NCI-H128 (cell line): ENCODE data around the gene AGXT.
A peak's percentile ranks its signal among the peaks of the same experiment; 100 is the strongest.

ENCODE experiments used
- DNase-seq: peaks from one replicate; lab custom pipeline; 2025; ENCODE audit not compliant: unreplicated experiment; lab: John Stamatoyannopoulos, UW

Gene AGXT

DNA sequence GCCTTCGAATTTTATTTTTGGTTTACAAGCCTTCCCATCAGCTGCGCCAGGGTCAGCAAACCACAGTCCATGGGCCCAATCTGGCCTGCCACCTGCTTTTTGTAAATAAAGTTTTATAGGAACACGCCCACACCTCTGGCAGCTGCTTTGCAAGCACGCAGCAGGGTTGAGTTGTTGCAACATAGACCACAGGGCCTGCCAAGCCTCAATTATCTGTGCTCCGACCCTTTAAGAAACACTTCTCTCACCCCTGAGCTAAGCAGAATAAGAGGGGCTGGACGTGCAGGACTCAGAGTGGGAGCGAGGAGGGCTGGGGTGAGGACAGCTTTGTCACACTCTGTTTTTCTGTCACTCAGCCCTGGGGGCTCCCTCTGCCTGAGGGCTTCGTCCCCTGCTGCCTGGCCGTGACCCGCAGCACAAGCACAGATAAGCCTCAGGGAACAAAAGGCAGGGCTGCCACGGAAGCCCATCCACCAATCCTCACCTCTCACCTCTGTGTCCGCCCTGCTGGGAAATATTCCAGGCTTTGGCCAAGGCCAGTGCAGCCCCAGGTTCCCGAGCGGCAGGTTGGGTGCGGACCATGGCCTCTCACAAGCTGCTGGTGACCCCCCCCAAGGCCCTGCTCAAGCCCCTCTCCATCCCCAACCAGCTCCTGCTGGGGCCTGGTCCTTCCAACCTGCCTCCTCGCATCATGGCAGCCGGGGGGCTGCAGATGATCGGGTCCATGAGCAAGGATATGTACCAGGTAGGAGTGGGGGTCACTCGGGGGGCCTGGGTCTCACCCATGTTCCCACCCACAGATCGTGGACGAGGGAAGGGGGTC lies at the start of gene AGXT:
Gene AGXT, plus strand, starts transcription at position 539 of the 823 bp plus-strand sequence. Its CDS starts 42 bp downstream, at position 581.
- DNase-seq, result no peak

DNA sequence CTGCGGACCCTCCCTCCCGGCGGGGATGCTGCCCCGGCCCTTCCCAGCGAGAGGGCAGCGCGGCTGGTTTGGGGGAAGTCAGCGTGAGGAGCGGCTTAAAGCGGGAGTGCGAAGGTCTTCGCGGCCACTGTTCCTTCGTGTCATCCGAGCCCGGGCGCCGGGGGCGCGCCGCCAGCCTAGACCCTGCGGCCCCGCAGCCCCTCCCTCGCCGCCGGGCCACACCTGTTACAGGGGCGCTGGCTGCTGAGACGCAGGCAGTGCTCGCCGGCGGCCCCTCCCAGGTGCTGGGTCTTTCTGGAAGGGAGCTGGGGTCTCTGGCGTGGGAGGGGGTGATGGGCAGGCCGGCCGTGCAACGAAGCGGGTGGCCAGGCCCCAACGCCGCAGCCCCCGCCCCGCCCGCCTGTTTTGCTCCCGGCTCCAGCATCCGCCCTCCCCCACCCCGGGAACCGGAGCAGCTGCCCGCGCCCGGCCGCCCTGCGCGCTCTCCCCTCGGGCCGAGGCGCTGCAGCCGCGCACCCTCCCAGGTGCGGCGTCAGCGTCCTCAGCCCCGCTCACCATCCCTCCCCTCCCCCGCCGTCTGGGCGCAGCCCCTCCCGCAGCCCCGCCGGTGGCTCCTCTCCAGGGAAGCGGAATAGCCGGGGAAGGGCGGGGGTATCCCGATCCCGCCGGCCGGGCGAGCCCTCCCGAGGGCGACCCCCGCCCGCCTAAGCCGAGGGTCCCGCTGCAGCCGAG lies 49.3 kb upstream of the AGXT start:
- DNase-seq, result no peak

DNA sequence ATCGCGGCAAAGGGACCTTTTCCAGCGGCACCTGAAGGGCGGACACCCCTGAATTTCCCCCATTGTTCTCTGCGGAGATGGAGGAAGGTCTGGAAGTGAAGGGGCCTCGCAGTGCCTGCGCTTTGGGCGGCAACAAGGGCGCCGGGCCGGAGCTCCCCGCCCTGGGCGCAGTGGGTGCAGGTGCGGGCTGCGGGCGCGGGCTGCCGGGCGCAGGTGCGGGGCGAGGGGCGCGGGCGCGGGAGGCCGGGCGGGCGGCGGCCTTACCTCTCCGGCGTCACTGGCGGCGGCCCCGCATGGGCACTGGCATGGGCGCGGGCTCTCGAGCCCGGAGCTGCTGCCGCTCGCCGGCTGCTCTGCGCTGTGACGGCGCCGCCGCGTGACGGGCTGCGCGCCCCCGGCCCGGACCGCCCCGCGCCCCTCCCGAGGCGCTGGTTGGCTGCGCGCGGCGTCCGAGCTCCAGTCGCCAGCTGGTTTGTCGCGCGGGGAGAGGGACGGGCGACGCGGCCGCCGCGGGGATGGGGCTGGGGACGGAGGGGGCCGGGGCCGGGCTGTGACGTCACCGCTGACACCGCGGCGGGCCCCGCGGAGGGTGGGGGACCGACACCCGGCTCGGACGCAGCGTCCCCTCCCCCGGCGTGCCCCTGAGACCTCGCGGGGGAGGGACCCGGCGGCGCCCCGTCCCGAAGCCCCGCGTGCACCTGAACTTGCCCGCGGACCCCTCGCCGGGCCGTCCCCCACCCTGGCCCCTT lies 48.6 kb upstream of the AGXT start, which contains the start of gene KIF1A:
Gene KIF1A, minus strand, starts transcription at position 362 of the 749 bp plus-strand sequence. CDS start 22,467 bp downstream, outside the sequence.
- peak; percentile 75 for DNase-seq

DNA sequence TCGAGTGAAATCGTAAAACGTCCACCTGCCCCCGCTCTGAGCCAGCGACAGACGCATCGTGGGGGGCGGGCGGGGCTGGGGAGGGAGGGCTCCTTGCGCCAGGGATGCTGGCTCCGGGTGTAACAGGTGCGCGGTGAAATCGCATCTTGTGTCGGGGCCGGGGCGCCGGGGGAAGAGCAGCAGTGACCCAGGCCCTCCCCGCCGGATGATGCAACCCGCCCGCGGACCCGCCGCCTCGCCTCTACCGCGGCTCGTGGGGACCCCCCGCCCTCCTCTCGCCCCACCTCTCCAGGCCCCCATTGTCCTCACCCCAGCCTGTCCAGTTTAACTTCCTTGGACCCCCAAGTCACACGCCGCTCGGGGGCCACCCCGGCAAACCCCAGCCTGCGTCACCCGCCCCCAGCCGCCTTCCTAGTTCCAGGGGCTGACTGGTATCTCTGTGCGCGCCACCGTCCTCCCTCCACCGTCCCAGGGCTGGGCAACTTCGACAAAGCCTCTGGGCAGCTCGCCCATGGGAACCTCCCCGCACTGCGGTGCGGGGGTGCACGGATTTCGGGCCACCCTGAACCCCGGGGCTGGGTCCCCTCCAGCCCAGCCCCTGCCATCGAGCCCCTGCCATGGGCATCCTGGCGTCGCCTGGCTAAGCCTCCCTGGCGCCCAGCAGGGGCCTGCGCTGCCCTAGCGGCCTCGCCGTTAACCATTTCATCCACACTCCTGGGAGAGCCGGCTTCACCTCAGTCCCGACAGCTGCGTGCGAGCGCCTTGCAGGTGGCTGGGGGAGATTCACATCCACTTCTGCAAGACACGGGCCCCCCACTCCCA lies 47.8 kb upstream of the AGXT start:
- no peak for DNase-seq

DNA sequence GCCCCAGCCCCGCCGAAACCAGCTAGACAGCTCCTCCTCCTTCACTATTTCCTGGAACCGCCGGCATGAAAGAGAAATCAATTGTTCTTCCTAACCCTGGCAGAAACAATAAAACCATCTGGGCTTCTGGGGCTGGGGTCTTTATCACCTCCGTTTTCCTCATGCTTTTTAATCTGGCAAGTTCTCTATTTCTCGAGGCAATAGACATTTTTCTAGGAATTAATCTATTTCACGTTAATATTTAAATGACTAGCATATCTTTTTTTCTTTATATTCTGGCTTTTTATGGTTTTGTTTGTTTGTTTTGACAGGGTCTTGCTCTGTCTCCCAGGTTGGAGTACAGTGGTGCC lies 47.2 kb upstream of the AGXT start:
- no peak for DNase-seq

DNA sequence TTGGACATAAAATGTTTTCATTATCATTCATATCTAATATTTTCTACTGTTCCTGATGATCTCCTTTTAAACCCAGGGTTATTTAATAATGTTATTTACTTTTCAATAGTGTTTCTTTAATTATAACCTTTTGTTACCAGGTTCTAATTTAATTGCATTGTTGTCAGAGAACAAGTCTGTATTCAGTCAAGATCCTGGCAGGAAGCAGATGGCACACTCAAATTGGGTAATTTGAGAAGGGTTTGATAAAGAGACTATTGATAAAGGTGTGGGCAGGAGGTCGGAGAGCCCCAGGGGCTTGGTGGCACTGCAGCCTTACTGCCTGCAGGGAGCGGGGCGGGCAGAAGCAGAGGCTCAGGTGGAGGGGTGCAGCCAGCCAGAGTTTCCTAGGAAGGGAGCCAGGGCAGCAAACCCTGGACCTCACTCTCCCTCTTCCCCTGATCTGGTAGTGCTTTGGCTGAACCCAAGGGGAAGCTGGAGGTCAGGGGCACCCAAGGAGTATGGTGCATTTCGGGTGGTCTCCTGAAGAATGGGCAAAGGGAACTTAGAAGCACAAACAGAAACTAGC lies 46.3 kb upstream of the AGXT start:
- DNase-seq, result no peak

DNA sequence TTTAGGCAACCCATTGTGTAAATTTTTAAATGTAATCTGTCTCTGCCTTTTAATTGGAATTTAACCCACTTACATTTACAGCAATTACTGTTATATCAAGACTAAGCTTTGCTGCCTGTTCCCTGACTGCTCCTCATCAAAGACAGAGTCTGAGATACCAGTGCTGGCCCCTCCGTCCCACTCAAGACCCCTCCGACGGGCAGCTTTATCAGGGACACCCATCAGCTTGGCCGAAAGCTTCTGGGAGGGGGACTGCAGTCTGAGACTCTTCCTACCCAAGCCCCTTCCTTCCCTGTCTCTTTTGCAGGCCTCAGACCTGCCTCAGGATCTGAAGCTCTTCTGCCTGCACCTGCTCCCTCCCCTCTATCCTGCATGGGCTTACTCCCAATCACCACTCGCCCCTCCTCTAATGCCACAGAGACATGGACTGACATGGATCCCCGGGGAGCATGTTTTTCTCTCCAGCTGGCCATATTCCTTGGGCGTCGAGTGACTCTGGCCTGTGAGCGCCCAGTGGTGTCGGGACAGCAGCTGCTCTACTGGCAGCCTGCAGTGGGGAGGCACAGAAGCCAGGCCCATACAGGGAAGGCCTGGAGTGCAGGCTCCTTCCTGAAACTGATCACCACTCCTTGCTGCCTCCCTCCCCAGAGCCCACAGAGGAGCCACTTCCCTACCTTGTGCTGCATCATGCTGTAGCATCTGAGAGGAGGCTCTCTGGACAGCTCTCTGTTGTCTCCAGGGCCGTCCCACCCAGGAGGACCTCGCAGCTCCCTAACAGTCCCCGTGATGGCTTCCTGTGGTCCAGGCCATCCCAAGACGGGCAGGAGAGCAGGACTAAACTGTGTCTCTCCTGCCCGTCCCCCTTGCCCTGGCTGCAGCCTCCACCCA lies 44.9 kb upstream of the AGXT start:
- no peak for DNase-seq

DNA sequence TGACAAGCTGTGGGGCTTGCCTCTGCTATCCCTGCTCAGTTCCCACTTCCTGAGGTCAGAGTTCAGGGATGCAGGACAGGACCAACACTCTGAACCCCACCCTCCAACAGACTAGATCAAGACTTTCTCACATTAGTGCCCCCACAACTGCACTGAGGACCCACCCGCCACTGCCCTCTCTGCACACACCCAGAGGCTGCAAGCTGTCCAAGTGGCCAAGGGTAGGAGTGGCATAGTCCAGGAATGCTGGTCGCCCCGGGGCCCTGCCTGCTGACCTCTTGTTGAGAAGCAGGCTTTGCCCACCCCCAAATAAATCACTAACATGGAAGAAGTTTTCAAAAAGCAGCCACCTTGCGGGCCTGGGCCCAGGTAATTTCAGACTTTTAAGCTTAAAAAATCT lies 43.1 kb upstream of the AGXT start:
- DNase-seq, result no peak

DNA sequence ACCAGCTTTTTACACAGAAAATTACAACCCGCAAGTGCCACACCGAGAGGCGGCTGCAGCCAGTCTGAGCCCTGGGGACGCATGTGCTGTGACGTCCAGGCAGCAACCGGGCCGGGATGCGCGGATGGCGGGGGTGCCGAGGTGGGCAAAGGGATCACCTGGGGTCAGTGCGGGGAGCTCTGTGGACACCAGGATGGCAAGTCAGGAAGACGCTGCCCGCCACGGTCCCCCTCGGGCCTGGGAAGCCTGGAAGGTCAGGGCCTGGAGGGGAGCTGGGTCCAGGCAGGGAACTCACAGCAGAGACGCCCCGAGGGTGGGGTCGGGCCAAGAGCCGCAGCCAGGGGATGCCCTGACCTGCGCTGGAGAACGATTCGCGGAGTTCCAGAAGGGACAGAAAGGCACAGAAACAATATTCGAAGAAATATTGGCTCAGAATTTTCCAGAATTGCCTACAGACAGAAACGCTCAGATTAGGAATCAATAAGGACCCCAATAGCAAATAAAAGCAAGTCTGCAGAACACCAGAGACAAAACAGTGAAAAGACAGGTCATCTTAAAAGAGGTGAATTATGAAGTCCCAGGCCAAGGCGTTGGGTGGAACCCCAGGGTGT lies 36.9 kb upstream of the AGXT start:
- no peak for DNase-seq

DNA sequence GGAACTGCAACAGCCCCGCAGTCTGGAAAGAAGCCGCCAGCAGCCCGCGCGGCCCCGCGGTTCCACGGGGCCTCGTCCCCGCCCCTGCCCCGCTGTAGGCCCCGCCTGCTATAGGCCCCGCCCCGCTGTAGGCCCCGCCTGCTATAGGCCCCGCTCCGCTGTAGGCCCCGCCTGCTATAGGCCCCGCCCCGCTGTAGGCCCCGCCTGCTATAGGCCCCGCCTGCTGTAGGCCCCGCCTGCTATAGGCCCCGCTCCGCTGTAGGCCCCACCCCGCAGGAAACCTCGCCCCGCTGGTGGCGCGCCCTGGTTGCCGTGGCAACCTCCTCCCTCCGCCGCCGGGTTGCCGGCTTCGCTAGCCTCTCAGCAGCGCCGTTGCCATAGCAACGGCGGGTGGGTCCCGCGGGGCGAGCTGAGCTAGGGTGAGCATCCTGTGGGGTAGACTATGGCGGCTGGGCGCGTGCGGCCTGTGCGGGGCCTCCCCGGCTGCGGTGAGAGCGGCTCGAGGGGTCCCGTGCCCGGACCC lies 36.4 kb upstream of the AGXT start:
- peak; percentile 77 for DNase-seq

DNA sequence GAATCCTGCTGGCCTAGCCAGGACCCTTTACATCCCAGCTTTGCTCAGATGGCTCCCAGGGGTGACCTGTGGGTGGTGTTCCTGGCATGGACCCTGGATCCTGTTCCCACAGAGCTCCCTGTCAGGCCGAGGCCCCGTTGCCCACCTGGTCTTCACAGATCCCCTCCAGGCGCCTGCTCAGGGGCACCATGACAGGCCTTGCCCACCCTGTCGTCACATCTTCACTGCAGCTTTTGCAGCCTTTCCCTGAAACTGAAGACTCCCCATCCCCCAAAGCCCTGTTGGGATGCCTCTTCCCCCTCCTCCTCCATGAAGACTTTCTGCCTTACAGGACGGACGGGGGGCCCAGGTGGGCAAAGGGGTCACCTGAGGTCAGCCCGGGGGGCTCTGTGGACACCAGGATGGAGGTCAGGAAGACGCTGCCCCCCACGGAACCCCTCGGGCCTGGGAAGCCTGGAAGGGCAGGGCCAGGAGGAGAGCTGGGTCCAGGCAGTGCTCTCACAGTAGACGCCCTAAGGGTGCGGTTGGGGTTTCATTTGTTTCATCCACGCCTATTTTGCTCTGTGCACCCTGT lies 35.6 kb upstream of the AGXT start:
- no peak for DNase-seq

DNA sequence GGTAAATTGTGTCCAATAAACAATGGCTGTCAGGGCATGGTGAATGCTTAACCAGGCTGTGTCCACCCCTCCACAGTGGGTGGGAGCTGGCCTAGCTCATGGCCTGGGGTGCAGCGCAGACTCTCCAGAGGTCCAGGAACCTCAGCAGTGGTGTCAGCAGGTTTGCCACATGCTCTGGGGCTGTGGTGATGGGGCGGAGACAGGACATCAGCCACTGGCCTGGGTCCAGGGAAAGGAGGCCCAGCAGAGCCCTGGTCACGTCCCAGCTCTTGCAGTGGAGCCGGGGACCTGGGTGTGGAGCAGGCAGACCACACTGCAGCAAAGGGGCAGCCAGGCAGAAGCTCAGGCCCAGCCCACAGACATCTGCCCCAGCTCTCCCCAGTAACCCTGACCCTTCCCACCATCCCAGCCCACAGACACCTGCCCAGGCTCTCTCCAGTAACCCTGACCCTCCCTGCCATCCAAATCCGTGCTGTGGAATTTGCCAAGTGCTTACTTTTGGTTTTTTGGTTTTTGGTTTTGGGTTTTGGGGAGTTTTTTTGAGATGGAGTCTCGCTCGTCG lies 34.8 kb upstream of the AGXT start:
- DNase-seq, result no peak

DNA sequence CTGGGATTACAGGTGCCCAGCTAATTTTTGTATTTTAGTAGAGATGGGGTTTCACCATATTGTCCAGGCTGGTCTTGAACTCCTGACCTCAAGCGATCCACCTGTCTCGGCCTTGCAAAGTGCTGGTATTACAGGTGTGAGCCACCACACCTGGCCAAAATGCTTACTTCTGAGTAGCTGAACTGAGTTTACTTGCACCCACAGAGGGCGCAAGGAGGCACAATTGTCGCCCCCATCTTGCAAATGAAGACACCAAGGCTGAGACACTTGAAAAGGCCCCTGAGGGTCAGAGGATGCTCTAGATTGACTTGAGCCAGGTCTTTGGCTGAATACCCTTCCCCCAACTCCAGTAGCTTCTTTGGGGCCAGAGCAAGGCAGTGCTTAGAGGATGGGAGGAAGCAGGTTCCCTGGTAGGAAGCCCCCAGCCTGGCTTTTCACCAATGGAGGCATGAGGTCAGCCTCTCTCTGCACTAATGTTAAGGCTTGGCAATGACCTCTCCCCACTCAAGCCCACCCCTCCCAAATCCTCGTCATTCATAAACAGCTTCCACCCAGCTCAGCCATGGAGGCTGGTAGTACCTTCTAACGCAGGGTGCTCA lies 34.1 kb upstream of the AGXT start:
- DNase-seq, result no peak

DNA sequence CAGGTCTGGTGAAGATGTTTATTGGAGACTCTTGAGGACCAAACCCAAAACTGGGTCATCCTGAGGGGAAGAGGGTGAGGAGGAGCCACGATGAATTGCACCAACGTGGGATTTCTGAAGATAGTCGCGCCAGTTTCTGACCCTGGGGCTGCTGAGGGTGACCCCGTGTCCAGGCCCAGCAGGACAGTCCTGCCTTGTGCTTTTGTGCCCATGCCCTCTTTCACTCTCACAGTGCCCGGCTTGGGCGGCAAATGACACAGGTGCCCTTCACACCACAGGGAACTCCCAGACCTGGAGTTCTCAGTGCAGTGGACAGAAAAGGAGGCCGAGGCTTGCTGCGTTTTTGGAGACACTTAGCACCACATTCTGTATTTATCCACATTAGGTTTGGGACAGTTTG lies 33.1 kb upstream of the AGXT start:
- DNase-seq, result no peak

DNA sequence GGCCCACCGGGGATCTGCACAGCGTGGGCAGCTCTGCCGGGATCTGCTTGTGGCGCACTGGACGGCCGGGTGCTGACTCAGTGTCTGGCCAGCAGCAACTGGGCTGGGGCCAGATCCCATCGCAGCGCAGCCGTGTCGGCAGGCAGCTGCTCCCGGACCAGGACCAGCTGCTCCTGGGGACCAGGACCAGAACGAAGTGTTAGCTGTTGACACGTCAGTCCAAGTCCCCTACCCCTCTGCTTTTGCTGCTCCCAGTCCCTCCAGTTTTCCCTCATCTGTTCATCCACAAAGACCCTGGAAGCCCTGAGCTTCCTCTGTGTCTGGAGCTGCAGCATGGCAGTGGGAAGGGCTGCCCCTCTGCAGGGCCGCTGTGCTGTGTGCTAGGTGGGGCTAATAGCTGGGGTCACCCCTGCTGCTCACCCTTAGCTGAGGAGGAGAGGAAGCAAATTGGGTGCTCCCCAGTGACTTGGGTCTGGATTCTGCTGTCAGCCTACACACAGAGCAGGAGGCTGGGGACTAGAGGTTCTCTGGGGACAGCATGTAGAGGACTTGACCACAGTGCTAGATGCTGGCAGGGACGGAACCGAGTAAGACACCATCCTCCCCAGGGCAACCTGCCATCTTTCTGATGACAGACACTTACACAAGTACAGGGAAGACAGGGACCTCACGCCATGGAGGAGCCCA lies 31.7 kb upstream of the AGXT start:
- no peak for DNase-seq

DNA sequence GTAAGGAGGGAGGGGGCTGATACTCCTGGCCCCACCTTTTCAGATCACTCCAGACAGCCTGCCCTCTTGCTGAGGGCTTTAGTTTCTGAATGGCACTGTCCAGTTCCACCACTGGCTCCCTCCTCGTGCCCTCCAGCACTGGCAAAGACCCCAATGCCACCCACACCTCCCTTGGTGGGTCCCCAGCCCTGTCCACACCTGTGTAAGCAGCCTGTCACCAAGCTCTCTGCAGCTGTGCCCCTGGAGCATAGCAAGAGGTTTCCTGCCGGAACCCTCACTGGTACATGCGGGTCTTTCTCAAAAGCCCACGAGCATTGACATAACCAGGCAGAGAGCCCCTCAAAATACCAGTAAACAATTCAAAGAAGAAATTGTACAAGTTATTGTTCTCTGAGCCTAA lies 31.0 kb upstream of the AGXT start:
- no peak for DNase-seq
